ENCODE measurements around the gene EMB. TPM values are rescaled to one million over a fixed set of nuclear protein-coding genes. Genes with fewer than 3 reads are reported as not detected.
"Not testable (repeated sequence)": the region's sequence is repeated elsewhere in the genome, so short reads cannot be mapped to it uniquely, and the experiment has no call there.

Gene EMB
- total RNA-seq, 1 donor from 2014 or later: 6.4 TPM

DNA sequence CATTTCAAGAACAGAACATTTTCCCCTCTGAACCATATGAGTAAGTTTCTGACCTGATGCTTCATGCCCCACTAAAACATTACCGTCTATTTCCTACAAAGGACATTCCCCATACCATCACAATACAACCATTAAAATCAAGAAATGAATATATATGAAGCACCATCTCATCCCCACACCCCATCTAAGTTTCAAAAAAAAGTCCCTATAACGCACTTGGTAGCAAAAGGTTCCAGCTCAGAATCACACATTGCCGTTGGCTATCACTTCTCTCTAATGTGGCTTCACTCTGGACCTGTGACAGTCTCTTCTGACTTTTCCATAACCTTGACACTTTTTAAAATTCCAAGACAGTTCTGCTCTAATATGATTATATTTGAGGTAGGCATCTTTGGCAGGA lies 5.9 kb downstream of the EMB start:
- Histone ChIP-seq H3K27me3 (no peaks in the 10 kb centered on the region), H3K4me3 (no peak overlapping the region), H3K9me3 (no peaks in the 10 kb centered on the region), H3K4me1 (no peaks in the 10 kb centered on the region), H3K36me3 (no peaks in the 10 kb centered on the region), H3K27ac (no peak overlapping the region)
- intact Hi-C loops (cut with DNase I): no loop called here
- DNase-seq (ENCODE audit: low spot score in 2 of 2): no peak
- TF ChIP-seq, protein P1, sequence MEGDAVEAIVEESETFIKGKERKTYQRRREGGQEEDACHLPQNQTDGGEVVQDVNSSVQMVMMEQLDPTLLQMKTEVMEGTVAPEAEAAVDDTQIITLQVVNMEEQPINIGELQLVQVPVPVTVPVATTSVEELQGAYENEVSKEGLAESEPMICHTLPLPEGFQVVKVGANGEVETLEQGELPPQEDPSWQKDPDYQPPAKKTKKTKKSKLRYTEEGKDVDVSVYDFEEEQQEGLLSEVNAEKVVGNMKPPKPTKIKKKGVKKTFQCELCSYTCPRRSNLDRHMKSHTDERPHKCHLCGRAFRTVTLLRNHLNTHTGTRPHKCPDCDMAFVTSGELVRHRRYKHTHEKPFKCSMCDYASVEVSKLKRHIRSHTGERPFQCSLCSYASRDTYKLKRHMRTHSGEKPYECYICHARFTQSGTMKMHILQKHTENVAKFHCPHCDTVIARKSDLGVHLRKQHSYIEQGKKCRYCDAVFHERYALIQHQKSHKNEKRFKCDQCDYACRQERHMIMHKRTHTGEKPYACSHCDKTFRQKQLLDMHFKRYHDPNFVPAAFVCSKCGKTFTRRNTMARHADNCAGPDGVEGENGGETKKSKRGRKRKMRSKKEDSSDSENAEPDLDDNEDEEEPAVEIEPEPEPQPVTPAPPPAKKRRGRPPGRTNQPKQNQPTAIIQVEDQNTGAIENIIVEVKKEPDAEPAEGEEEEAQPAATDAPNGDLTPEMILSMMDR (IDR thresholded peaks at IDR 0.05): no peak

DNA sequence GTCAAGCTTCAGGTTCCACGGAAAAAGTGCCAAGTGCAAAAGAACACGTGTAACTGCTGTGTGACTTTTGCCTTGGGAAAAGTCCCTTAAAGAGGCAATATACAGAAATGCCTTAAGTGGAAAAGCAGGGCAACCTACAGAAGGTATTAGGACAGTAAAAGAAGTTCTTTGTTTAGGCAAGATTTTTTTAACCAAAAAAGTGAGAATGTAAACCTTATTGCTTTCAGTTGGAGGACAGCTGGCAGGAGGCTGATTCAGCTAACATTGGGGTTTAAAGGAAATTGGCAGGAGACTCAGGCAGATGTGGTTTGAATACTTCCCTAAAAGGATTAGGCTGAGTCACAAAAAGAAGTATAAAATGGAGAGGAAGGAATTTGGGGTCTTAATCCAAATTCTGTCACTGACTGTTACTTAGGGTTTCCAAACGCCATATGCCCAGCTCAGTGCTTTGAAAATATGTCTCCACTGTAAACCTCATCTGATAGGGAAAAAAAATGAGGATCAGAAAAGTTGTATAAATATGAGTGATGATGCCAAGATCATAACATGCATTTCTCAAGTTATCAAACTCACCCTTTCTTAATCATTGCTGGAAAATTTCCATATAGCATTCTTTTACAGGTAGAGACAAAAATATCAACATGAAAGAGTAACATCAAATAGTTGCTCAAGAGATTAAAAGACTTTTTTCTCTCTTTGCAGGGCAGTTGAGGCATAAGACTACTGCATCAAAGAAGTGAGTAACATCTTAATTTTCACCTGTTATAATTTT lies 9.8 kb downstream of the EMB start:
- H3K27me3 ChIP-seq; H3K9me3 ChIP-seq; H3K36me3 ChIP-seq; intact Hi-C loops (cut with DNase I); H3K27ac ChIP-seq; DNase-seq (ENCODE audit: low spot score in 2 of 2); H3K4me1 ChIP-seq; H3K4me3 ChIP-seq: not testable (repeated sequence)

DNA sequence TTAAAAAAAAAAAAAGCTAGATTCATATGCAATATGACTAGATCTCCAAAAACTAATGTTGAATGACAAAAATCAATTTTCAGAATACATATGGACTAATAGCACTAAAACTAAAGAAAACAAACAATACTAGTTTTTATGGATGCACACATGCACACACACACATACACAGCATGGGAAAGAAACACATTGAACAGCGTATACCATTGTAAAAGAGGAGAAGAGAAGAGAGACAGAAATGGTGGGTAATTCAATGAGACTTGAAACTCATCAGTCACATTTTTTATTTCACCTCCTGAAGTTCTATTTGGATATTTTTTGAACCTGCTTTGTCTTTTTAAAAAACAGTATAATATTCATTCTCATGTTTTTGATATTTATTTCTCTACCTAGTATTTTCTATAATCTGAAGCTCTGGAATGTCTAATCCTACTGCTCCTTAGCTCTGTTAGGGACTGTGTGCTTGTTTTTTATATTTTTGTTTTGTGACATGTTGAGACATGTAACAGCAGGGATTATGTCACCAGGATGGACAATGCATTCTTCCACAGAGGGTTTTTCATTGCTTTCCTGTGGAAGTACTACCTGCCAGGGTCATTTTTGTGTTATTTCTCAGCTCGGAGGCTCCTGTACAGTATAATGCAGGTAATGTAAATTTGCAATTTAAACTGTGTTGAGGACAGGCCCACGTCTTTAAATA lies 17.8 kb downstream of the EMB start:
- intact Hi-C loops (cut with DNase I); H3K4me1 ChIP-seq: not testable (repeated sequence)

DNA sequence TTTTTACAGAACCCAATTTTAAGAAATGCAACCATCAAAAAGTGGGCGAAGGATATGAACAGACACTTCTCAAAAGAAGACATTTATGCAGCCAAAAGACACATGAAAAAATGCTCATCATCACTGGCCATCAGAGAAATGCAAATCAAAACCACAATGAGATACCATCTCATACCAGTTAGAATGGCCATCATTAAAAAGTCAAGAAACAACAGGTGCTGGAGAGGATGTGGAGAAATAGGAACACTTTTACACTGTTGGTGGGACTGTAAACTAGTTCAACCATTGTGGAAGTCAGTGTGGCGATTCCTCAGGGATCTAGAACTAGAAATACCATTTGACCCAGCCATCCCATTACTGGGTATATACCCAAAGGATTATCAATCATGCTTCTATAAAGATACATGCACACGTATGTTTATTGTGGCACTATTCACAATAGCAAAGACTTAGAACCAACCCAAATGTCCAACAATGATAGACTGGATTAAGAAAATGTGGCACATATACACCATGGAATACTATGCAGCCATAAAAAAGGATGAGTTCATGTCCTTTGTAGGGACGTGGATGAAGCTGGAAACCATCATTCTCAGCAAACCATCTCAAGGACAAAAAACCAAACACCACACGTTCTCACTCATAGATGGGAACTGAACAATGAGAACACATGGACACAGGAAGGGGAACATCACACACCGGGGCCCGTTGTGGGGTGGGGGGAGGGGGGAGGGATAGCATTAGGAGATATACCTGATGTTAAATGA lies 19.7 kb downstream of the EMB start:
- H3K27me3 ChIP-seq; DNase-seq (ENCODE audit: low spot score in 2 of 2); intact Hi-C loops (cut with DNase I): not testable (repeated sequence)

More for the DNA sequence above, 17.8 kb downstream of the EMB start:
- not testable (repeated sequence) for H3K27me3 ChIP-seq; H3K9me3 ChIP-seq; DNase-seq (ENCODE audit: low spot score in 2 of 2); H3K27ac ChIP-seq; H3K36me3 ChIP-seq; H3K4me3 ChIP-seq

DNA sequence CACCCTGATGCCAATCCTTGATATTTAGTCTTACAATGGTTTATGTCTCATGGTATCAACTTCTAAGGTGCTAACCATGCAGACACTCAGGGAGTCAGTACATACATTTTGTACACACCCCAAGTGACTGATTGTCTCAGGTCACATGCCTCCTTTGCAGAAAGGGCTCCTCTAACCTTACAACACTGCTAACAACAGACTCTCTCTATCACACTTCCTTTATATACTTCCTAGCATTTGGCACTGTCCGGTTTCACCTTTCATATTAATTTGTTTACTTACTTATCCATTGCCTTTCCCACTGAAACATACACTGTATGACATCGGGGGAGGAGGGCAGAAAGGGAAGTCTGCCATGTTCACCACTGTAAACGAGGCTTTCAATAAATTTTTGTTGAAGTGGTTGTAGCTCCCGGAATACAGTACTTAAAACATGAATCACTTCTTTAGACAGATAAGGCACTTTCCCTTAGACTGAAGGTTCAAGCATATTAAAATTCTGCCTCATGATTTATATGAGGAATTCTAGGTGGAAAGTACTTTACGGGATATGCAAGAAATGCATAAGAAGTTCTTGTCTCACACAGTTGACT lies 20.6 kb downstream of the EMB start:
- Histone ChIP-seq H3K36me3 (no peaks in the 10 kb centered on the region), H3K27ac (no peak overlapping the region), H3K27me3 (no peaks in the 10 kb centered on the region), H3K9me3 (no peaks in the 10 kb centered on the region), H3K4me3 (no peak overlapping the region), H3K4me1 (no peaks in the 10 kb centered on the region)
- TF ChIP-seq, protein P1 (IDR thresholded peaks at IDR 0.05): no peak
- no peak for DNase-seq (ENCODE audit: low spot score in 2 of 2)
- intact Hi-C loops (cut with DNase I): no loop called here

More for the DNA sequence above, 19.7 kb downstream of the EMB start:
- not testable (repeated sequence) for H3K9me3 ChIP-seq, H3K4me1 ChIP-seq, H3K36me3 ChIP-seq, H3K27ac ChIP-seq, H3K4me3 ChIP-seq

DNA sequence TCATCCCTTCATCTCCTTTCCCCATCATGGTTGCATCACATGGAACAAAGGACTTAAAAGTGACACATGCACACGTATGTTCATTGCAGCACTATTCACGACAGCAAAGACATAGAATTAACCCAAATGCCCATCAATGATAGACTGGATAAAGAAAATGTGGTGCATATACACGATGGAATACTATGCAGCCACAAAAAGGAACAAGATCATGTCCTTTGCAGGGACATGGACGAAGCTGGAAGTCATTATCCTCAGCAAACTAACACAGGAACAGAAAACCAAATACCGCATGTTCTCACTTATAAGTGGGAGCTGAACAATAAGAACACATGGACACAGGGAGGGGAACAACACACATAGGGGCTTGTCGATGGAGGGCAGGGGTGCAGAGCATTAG lies 21.4 kb downstream of the EMB start:
- H3K27ac ChIP-seq; H3K4me3 ChIP-seq; DNase-seq (ENCODE audit: low spot score in 2 of 2); H3K36me3 ChIP-seq; intact Hi-C loops (cut with DNase I); H3K27me3 ChIP-seq; H3K9me3 ChIP-seq; H3K4me1 ChIP-seq: not testable (repeated sequence)

DNA sequence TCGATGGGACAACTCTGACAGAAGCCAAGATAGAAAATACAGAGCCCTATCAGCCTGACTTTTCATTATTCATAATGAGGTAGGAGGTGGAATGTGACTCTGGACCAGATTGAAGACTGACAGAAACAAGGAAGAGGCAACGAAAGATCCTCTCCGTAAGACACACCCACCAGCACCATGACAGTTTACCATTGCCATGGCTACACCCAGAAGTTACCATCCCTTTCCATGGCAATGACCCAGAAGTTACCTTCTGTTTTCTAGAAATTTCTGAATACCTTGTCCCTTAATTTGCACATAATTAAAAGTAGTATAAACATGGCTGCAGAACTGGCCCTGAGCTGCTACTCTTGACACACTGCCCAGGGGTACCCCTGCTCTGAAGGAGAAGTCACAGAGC lies 24.5 kb downstream of the EMB start:
- H3K4me1 ChIP-seq; H3K9me3 ChIP-seq; intact Hi-C loops (cut with DNase I); H3K36me3 ChIP-seq; H3K27me3 ChIP-seq; DNase-seq (ENCODE audit: low spot score in 2 of 2); H3K4me3 ChIP-seq; H3K27ac ChIP-seq: not testable (repeated sequence)

DNA sequence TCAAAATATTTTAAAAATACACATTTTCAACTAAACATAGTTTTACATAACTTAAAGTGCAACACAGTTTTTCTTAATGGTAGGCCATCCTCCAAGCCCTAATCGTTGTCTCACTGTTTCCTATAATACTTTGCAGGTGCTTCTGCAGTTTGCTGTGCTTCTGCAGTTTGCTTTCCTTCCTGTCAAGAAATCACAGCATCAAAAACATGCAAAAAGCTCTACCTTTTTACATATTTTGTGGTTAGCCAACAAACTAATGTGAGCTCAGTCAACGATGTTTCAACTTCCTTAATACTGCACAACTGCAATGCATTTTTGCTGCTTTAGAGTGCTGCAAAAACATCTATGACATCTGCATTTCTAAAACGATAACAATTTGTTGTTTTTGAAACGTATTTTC lies 25.2 kb downstream of the EMB start:
- TF ChIP-seq, protein P1 (IDR thresholded peaks at IDR 0.05): no peak
- H3K4me1 ChIP-seq: no peaks in the 10 kb centered on the region
- intact Hi-C loops (cut with DNase I): no loop called here

DNA sequence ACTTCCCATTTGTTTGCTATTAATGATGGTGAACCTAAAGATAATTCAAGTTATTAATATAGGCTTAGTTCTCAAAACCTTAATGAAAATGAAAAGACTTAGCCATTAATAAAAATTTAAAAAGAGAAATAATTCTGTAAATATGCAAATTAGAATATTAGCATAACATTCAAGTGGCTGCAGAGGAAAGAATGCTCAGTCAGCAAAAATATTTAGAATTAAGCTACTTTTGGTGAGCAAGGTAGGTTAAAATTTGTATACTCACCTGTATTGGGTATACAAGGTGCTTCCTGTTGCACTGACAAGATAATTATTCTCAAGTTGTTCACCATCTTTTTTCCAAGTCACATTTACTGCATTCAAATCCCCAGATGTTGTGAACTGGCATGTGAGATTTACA lies 30.2 kb downstream of the EMB start:
- H3K4me3 ChIP-seq; H3K9me3 ChIP-seq; intact Hi-C loops (cut with DNase I); H3K27ac ChIP-seq; DNase-seq (ENCODE audit: low spot score in 2 of 2); H3K27me3 ChIP-seq; H3K36me3 ChIP-seq; H3K4me1 ChIP-seq: not testable (repeated sequence)

More for the DNA sequence above, 25.2 kb downstream of the EMB start:
- no peaks in the 10 kb centered on the region for H3K36me3 ChIP-seq
- no peak for DNase-seq (ENCODE audit: low spot score in 2 of 2)
- H3K9me3 ChIP-seq: no peaks in the 10 kb centered on the region
- no peak overlapping the region for H3K27ac ChIP-seq
- no peaks in the 10 kb centered on the region for H3K27me3 ChIP-seq
- no peak overlapping the region for H3K4me3 ChIP-seq

Data from ascending aorta (tissue), 2 donors.